OCI-LY3 (cell line): Measurements from ENCODE around the gene NKX3-2.

ENCODE experiments used
- CTCF ChIP-seq: fragments of 200-600, 300-600 bp; sonication (generic); IDR thresholded peaks from 2 replicates; pipeline ENCODE4 v1.5.1; 2014; ENCODE audit warnings: antibody characterized with exemption, low read length, low read depth
- EZH2phosphoT487 ChIP-seq: fragments of 200-600 bp; shearing (Covaris generic); IDR thresholded peaks from 2 replicates; pipeline ENCODE4 v1.6.1; 2018; ENCODE audit warnings: antibody characterized with exemption, mixed run types, low read depth

GRCh38 chr4:13535118-13535517 is 9.2 kb downstream of the NKX3-2 start:
- no peak for TF ChIP-seq CTCF
- TF ChIP-seq EZH2phosphoT487 = no peak
